ENCODE measurements around the gene ERC1.
A peak's percentile ranks its signal among the peaks of the same experiment; 100 is the strongest.

Gene ERC1

GRCh38 chr12:1463073-1463905 is 472.3 kb downstream of the ERC1 start:
- no peak for DNase-seq

- DNase-seq = peak; percentile 80
Observed at GRCh38 chr12:1464925-1465324, 473.9 kb downstream of the ERC1 start.

- DNase-seq = no peak
Observed at GRCh38 chr12:1465990-1466389, 475.0 kb downstream of the ERC1 start.

- no peak for DNase-seq
Observed at GRCh38 chr12:1466481-1467154, 475.6 kb downstream of the ERC1 start.

GRCh38 chr12:1467710-1468109 is 476.7 kb downstream of the ERC1 start:
- no peak for DNase-seq

GRCh38 chr12:1469070-1469469 is 478.0 kb downstream of the ERC1 start:
- DNase-seq = no peak

GRCh38 chr12:1470051-1470450 is 479.0 kb downstream of the ERC1 start:
- no peak for DNase-seq

- DNase-seq = no peak
Observed at GRCh38 chr12:1471224-1471623, 480.2 kb downstream of the ERC1 start.

GRCh38 chr12:1473418-1473817 is 482.4 kb downstream of the ERC1 start:
- no peak for DNase-seq

- peak; percentile 99 for DNase-seq
Observed at GRCh38 chr12:1474041-1474573, 483.1 kb downstream of the ERC1 start.

GRCh38 chr12:1474574-1475153 is 483.6 kb downstream of the ERC1 start:
- DNase-seq = peak; percentile 95

- no peak for DNase-seq
Observed at GRCh38 chr12:1479645-1480044, 488.6 kb downstream of the ERC1 start.

- DNase-seq = no peak
Observed at GRCh38 chr12:1481326-1481725, 490.3 kb downstream of the ERC1 start.

GRCh38 chr12:1481906-1482305 is 490.9 kb downstream of the ERC1 start:
- no peak for DNase-seq

- peak; percentile 74 for DNase-seq
Observed at GRCh38 chr12:1488908-1489381, 497.9 kb downstream of the ERC1 start.

GRCh38 chr12:1491983-1492697 is 501.1 kb downstream of the ERC1 start:
- DNase-seq = no peak

GRCh38 chr12:1493781-1494565 is 502.9 kb downstream of the ERC1 start:
- no peak for DNase-seq

- DNase-seq = no peak
Observed at GRCh38 chr12:1494856-1495255, 503.8 kb downstream of the ERC1 start.

GRCh38 chr12:1496162-1496900 is 505.3 kb downstream of the ERC1 start:
- DNase-seq = no peak

- no peak for DNase-seq
Observed at GRCh38 chr12:1497161-1497560, 506.1 kb downstream of the ERC1 start.

- no peak for DNase-seq
Observed at GRCh38 chr12:1498199-1498740, 507.2 kb downstream of the ERC1 start.
